HepG2 (cell line): Measurements from ENCODE around the gene MYO1B. TPM values are rescaled to one million over a fixed set of nuclear protein-coding genes. Genes with fewer than 3 reads are reported as not detected.
A peak's percentile ranks its signal among the peaks of the same experiment; 100 is the strongest.

Experiments
- ARID3A ChIP-seq: IDR thresholded peaks from 2 replicates; pipeline ENCODE4 v1.6.1; 2012; ENCODE audit warnings: low read depth, low read length, improper control_type of control experiment
- BCLAF1 ChIP-seq: fragments of 450-650 bp; IDR thresholded peaks from 2 replicates; pipeline ENCODE4 v1.6.1; 2017; ENCODE audit warnings: mild to moderate bottlenecking
- HNF4A ChIP-seq: sonication (generic); formaldehyde crosslinking; IDR thresholded peaks from 2 replicates; pipeline ENCODE4 v1.4.0; 2020; ENCODE audit warnings: missing genetic modification reagents
- NFE2L2 ChIP-seq: fragments of 150-350 bp; IDR thresholded peaks from 2 replicates; pipeline ENCODE4 v1.6.1; 2014; ENCODE audit warnings: low read length
- ONECUT2 ChIP-seq: sonication (generic); formaldehyde crosslinking; IDR thresholded peaks from 2 replicates; pipeline ENCODE4 v1.4.0; 2020; ENCODE audit warnings: missing genetic modification reagents
- PRMT3 ChIP-seq: sonication (generic); formaldehyde crosslinking; IDR thresholded peaks from 2 replicates; pipeline ENCODE4 v1.8.1; 2022; ENCODE audit warnings: low read depth, mild to moderate bottlenecking, moderate library complexity, missing genetic modification reagents, borderline replicate concordance
- SCMH1 ChIP-seq: sonication (generic); formaldehyde crosslinking; IDR thresholded peaks from 2 replicates; pipeline ENCODE4 v1.9.0; 2021; ENCODE audit warnings: missing genetic modification reagents, mild to moderate bottlenecking, borderline replicate concordance
- SIN3A ChIP-seq: IDR thresholded peaks from 2 replicates; pipeline ENCODE4 v1.6.1; 2011; ENCODE audit warnings: low read depth, mild to moderate bottlenecking, control low read depth, low read length, borderline replicate concordance
- ZNF264 ChIP-seq: sonication (generic); formaldehyde crosslinking; IDR thresholded peaks from 2 replicates; pipeline ENCODE4 v1.4.0; 2020; ENCODE audit warnings: missing genetic modification reagents
- ZNF335 ChIP-seq: sonication (generic); formaldehyde crosslinking; IDR thresholded peaks from 2 replicates; pipeline ENCODE4 v1.4.0; 2020; ENCODE audit warnings: missing genetic modification reagents
- ZNF546 ChIP-seq: sonication (generic); formaldehyde crosslinking; conservative IDR thresholded peaks from 2 replicates; pipeline ENCODE4 v1.8.1; 2023; ENCODE audit warnings: mild to moderate bottlenecking, missing genetic modification reagents
- ZNF780A ChIP-seq: sonication (generic); formaldehyde crosslinking; IDR thresholded peaks from 2 replicates; pipeline ENCODE4 v1.8.0; 2022; ENCODE audit warnings: mild to moderate bottlenecking, missing genetic modification reagents, moderate library complexity
- ZSCAN25 ChIP-seq: sonication (generic); formaldehyde crosslinking; IDR thresholded peaks from 2 replicates; pipeline ENCODE4 v1.8.0; 2022; ENCODE audit warnings: mild to moderate bottlenecking, missing genetic modification reagents
- polyA plus RNA-seq, 8 experiments: library from polyadenylated mRNA; depleted of rRNA in 3 of 8; stranded (reverse) in 7 of 8; unstranded in 1 of 8; fragments of >200 nt; fragmentation: Illumina TruSeq in 4 of 8; extraction: Trizol in 4 of 8; gene quantifications; 2 replicates each; pipeline versions ENCODE4 v1.2.1 to v1.2.3, GENCODE V29; 2011 to 2016; ENCODE audit warnings: low read depth in 4 of 8, missing spikeins in 1 of 8, mixed read lengths in 1 of 8; ENCODE audit not compliant: insufficient read depth in 1 of 8
- total RNA-seq, 5 experiments: library from RNA; depleted of rRNA; stranded (reverse); fragments of >200 nt; fragmentation: Illumina TruSeq; extraction: Trizol; gene quantifications; 2 replicates each; pipeline ENCODE4 v1.2.3, GENCODE V29; 2016; ENCODE audit warnings: low read depth in 1 of 5
- TF ChIP-seq, protein P1 (sequence below): sonication (generic); formaldehyde crosslinking; IDR thresholded peaks from 2 replicates; pipeline ENCODE4 v1.5.0; 2020; ENCODE audit warnings: mild to moderate bottlenecking, missing genetic modification reagents, borderline replicate concordance
- TF ChIP-seq, protein P2 (sequence below): sonication (generic); formaldehyde crosslinking; IDR thresholded peaks from 2 replicates; pipeline ENCODE4 v1.5.1; 2020; ENCODE audit warnings: mild to moderate bottlenecking, moderate library complexity, missing genetic modification reagents
- TF ChIP-seq, protein P3 (sequence below): sonication (generic); formaldehyde crosslinking; IDR thresholded peaks from 2 replicates; pipeline ENCODE4 v1.4.0; 2020; ENCODE audit warnings: missing genetic modification reagents

The MYO1B gene
- total and polyA plus RNA-seq, 2 of the 13 experiments (the other 11 are each of a cell fraction or from before 2014, with no cell fraction given), result 36.9 to 89.8 TPM

DNA sequence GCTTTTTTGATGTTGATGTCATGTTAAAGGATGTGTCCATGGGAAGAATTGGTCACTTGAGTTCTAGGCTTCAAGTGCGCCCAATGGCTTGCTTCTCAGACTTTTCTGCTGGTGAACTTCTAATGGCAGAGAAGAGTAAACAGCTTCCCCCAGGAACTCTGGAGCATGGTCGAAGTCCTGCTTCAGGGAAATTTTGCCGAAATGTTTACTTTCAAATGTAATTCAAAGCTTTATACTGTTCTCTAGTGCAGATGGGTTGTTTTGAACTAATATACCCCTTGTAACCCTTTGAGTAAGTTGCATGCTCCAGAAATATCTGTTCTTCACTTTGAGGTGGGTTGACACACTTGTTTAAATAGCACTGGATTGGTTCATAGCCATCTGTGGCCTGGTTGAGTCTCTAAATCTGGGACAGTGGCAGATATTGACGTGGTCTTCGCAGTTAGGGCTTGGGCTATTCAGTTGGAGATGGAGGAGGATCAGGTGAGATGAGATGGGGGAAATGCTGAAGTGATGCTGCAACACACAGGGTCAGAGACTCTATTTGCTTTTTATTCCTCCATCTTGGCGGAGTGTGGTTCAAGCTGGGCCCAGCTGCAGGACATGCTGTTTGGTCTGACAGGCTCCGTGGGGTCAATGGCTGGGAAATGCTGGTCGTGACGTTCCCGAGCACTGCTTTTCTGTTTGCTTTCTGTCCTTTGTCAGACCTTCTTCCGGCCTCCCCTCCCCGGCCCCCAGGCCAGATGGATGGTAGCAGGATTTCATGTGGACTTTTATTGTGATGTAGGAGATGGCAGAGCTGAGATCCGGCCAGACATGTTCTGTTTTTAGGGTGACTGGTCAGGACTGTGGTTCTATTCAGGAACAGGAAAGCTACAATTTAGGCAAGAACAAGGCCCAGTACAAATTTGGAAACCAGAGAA lies 35.9 kb downstream of the MYO1B start (continued):
- TF ChIP-seq, protein P1, sequence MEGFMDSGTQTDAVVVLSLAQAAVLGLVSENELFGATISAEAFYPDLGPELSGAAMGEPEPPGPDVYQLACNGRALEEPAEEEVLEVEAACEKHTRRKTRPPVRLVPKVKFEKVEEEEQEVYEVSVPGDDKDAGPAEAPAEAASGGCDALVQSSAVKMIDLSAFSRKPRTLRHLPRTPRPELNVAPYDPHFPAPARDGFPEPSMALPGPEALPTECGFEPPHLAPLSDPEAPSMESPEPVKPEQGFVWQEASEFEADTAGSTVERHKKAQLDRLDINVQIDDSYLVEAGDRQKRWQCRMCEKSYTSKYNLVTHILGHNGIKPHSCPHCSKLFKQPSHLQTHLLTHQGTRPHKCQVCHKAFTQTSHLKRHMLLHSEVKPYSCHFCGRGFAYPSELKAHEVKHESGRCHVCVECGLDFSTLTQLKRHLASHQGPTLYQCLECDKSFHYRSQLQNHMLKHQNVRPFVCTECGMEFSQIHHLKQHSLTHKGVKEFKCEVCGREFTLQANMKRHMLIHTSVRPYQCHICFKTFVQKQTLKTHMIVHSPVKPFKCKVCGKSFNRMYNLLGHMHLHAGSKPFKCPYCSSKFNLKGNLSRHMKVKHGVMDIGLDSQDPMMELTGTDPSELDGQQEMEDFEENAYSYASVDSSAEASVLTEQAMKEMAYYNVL (CRISPR knock-in tag), result no peak
- TF ChIP-seq NFE2L2 (no peak), ONECUT2 (CRISPR knock-in tag) (no peak), BCLAF1 (no peak), HNF4A (CRISPR knock-in tag) (peak; percentile 41; the same call in 1 of the 2 replicates), ZNF780A (CRISPR knock-in tag) (no peak), SIN3A (no peak), SCMH1 (CRISPR knock-in tag) (no peak), ARID3A (no peak), PRMT3 (CRISPR knock-in tag) (no peak), ZNF335 (CRISPR knock-in tag) (no peak), ZNF546 (no peak), ZSCAN25 (CRISPR knock-in tag) (no peak), ZNF264 (CRISPR knock-in tag) (no peak)
- TF ChIP-seq, protein P2, sequence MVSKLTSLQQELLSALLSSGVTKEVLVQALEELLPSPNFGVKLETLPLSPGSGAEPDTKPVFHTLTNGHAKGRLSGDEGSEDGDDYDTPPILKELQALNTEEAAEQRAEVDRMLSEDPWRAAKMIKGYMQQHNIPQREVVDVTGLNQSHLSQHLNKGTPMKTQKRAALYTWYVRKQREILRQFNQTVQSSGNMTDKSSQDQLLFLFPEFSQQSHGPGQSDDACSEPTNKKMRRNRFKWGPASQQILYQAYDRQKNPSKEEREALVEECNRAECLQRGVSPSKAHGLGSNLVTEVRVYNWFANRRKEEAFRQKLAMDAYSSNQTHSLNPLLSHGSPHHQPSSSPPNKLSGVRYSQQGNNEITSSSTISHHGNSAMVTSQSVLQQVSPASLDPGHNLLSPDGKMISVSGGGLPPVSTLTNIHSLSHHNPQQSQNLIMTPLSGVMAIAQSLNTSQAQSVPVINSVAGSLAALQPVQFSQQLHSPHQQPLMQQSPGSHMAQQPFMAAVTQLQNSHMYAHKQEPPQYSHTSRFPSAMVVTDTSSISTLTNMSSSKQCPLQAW (CRISPR knock-in tag), result no peak
- TF ChIP-seq, protein P3, sequence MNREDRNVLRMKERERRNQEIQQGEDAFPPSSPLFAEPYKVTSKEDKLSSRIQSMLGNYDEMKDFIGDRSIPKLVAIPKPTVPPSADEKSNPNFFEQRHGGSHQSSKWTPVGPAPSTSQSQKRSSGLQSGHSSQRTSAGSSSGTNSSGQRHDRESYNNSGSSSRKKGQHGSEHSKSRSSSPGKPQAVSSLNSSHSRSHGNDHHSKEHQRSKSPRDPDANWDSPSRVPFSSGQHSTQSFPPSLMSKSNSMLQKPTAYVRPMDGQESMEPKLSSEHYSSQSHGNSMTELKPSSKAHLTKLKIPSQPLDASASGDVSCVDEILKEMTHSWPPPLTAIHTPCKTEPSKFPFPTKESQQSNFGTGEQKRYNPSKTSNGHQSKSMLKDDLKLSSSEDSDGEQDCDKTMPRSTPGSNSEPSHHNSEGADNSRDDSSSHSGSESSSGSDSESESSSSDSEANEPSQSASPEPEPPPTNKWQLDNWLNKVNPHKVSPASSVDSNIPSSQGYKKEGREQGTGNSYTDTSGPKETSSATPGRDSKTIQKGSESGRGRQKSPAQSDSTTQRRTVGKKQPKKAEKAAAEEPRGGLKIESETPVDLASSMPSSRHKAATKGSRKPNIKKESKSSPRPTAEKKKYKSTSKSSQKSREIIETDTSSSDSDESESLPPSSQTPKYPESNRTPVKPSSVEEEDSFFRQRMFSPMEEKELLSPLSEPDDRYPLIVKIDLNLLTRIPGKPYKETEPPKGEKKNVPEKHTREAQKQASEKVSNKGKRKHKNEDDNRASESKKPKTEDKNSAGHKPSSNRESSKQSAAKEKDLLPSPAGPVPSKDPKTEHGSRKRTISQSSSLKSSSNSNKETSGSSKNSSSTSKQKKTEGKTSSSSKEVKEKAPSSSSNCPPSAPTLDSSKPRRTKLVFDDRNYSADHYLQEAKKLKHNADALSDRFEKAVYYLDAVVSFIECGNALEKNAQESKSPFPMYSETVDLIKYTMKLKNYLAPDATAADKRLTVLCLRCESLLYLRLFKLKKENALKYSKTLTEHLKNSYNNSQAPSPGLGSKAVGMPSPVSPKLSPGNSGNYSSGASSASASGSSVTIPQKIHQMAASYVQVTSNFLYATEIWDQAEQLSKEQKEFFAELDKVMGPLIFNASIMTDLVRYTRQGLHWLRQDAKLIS (CRISPR knock-in tag), result no peak
